Skeletal muscle satellite cell (primary cell): Measurements from ENCODE around the gene HSD17B11.
"Not testable (repeated sequence)": the region's sequence is repeated elsewhere in the genome, so short reads cannot be mapped to it uniquely, and the experiment has no call there.

Experiments used
- H3K27me3 ChIP-seq: 2 replicates; pipeline ENCODE4 v1.7.0; 2013; ENCODE audit warnings: low read length; ENCODE audit not compliant: control insufficient read depth, insufficient read depth
- H3K36me3 ChIP-seq: 2 replicates; pipeline ENCODE4 v1.7.0; 2013; ENCODE audit warnings: mild to moderate bottlenecking, control low read depth, low read length; ENCODE audit not compliant: insufficient read depth
- H3K4me1 ChIP-seq: 2 replicates; pipeline ENCODE4 v1.7.0; 2013; ENCODE audit warnings: low read length; ENCODE audit not compliant: control insufficient read depth, insufficient read depth
- H3K4me2 ChIP-seq: 2 replicates; pipeline ENCODE4 v1.7.0; 2013; ENCODE audit warnings: mild to moderate bottlenecking, low read length
- H3K4me3 ChIP-seq: 2 replicates; pipeline ENCODE4 v1.7.0; 2013; ENCODE audit warnings: low read length
- H3K9ac ChIP-seq: 2 replicates; pipeline ENCODE4 v1.7.0; 2013; ENCODE audit warnings: mild to moderate bottlenecking, low read depth, low read length, moderate library complexity
- H3K9me3 ChIP-seq: replicated peaks from 2 replicates; pipeline ENCODE4 v1.7.0; 2013; ENCODE audit warnings: mild to moderate bottlenecking, control low read depth, low read length

Gene HSD17B11

GRCh38 chr4:87353592-87353991, 37.4 kb downstream of the HSD17B11 start:
- Histone ChIP-seq H3K36me3 (no peaks in the 10 kb centered on the region), H3K9me3 (no peaks in the 10 kb centered on the region), H3K9ac (no peak overlapping the region), H3K27me3 (no peaks in the 10 kb centered on the region), H3K4me3 (no peak overlapping the region), H3K4me1 (peaks cover 7% of the 10 kb centered on the region), H3K4me2 (no peak overlapping the region)

GRCh38 chr4:87345139-87345538, 45.8 kb downstream of the HSD17B11 start:
- Histone ChIP-seq H3K9me3 (no peaks in the 10 kb centered on the region), H3K4me1 (peaks cover 11% of the 10 kb centered on the region), H3K9ac (no peak overlapping the region), H3K27me3 (no peaks in the 10 kb centered on the region), H3K4me3 (no peak overlapping the region), H3K36me3 (peaks cover 8% of the 10 kb centered on the region), H3K4me2 (no peak overlapping the region)

GRCh38 chr4:87342872-87343271, 48.1 kb downstream of the HSD17B11 start:
- no peaks in the 10 kb centered on the region for H3K27me3 ChIP-seq
- H3K36me3 ChIP-seq = peaks cover 8% of the 10 kb centered on the region
- H3K4me3 ChIP-seq = no peak overlapping the region
- peaks cover 11% of the 10 kb centered on the region for H3K4me1 ChIP-seq
- H3K4me2 ChIP-seq = peak overlapping the region; percentile 76
- H3K9ac ChIP-seq = no peak overlapping the region
- H3K9me3 ChIP-seq = no peaks in the 10 kb centered on the region

- H3K36me3 ChIP-seq, H3K27me3 ChIP-seq, H3K9me3 ChIP-seq, H3K9ac ChIP-seq: not testable (repeated sequence)
- Histone ChIP-seq H3K4me2 (peak overlapping the region; percentile 76), H3K4me3 (peak overlapping the region; percentile 45), H3K4me1 (peaks cover 11% of the 10 kb centered on the region)
These were observed 48.9 kb downstream of the HSD17B11 start for GRCh38 chr4:87341954-87342635.

- H3K9me3 ChIP-seq = no peaks in the 10 kb centered on the region
- H3K4me2 ChIP-seq = no peak overlapping the region
- no peaks in the 10 kb centered on the region for H3K27me3 ChIP-seq
- peaks cover 11% of the 10 kb centered on the region for H3K4me1 ChIP-seq
- H3K9ac ChIP-seq = no peak overlapping the region
- H3K36me3 ChIP-seq = peaks cover 3% of the 10 kb centered on the region
- no peak overlapping the region for H3K4me3 ChIP-seq
These were observed 51.5 kb downstream of the HSD17B11 start for GRCh38 chr4:87339440-87339839.

GRCh38 chr4:87337361-87337760, 53.6 kb downstream of the HSD17B11 start:
- peaks cover 8% of the 10 kb centered on the region for H3K9me3 ChIP-seq
- H3K9ac ChIP-seq = no peak overlapping the region
- no peak overlapping the region for H3K4me2 ChIP-seq
- H3K27me3 ChIP-seq = no peaks in the 10 kb centered on the region
- no peak overlapping the region for H3K4me3 ChIP-seq
- peaks cover 6% of the 10 kb centered on the region for H3K4me1 ChIP-seq
- peaks cover 3% of the 10 kb centered on the region for H3K36me3 ChIP-seq

GRCh38 chr4:87333267-87333666, 57.7 kb downstream of the HSD17B11 start:
- no peak overlapping the region for H3K4me2 ChIP-seq
- H3K9me3 ChIP-seq = peaks cover 8% of the 10 kb centered on the region
- no peak overlapping the region for H3K9ac ChIP-seq
- H3K27me3 ChIP-seq = no peaks in the 10 kb centered on the region
- H3K4me3 ChIP-seq = no peak overlapping the region
- H3K36me3 ChIP-seq = peaks cover 3% of the 10 kb centered on the region
- no peaks in the 10 kb centered on the region for H3K4me1 ChIP-seq

- H3K27me3 ChIP-seq = no peaks in the 10 kb centered on the region
- no peak overlapping the region for H3K9ac ChIP-seq
- H3K4me2 ChIP-seq = no peak overlapping the region
- H3K36me3 ChIP-seq = no peaks in the 10 kb centered on the region
- no peaks in the 10 kb centered on the region for H3K4me1 ChIP-seq
- no peak overlapping the region for H3K4me3 ChIP-seq
- peaks cover 8% of the 10 kb centered on the region for H3K9me3 ChIP-seq
These were observed 60.2 kb downstream of the HSD17B11 start for GRCh38 chr4:87330761-87331160.

- Histone ChIP-seq H3K9me3 (no peaks in the 10 kb centered on the region), H3K27me3 (no peaks in the 10 kb centered on the region), H3K4me1 (no peaks in the 10 kb centered on the region), H3K36me3 (no peaks in the 10 kb centered on the region), H3K9ac (no peak overlapping the region), H3K4me2 (no peak overlapping the region), H3K4me3 (no peak overlapping the region)
These were observed 63.9 kb downstream of the HSD17B11 start for GRCh38 chr4:87327136-87327535.

- no peak overlapping the region for H3K4me2 ChIP-seq
- H3K4me1 ChIP-seq = no peaks in the 10 kb centered on the region
- H3K4me3 ChIP-seq = no peak overlapping the region
- no peak overlapping the region for H3K9ac ChIP-seq
- H3K27me3 ChIP-seq = no peaks in the 10 kb centered on the region
- H3K36me3 ChIP-seq = no peaks in the 10 kb centered on the region
- no peaks in the 10 kb centered on the region for H3K9me3 ChIP-seq
These were observed 64.5 kb downstream of the HSD17B11 start for GRCh38 chr4:87326460-87326859.

- Histone ChIP-seq H3K4me3 (no peak within 1 kb of the TSS), H3K4me1 (no peaks in the 10 kb centered on the region), H3K9me3 (no peaks in the 10 kb centered on the region), H3K4me2 (no peak within 1 kb of the TSS), H3K27me3 (no peaks in the 10 kb centered on the region), H3K9ac (no peak within 1 kb of the TSS), H3K36me3 (no peaks in the 10 kb centered on the region)
These were observed 68.2 kb downstream of the HSD17B11 start, which contains the start of gene HSD17B13 for GRCh38 chr4:87322754-87323153. Gene HSD17B13, minus strand, starts transcription at chr4:87322882. Its CDS starts 41 bp downstream, at chr4:87322841.

- Histone ChIP-seq H3K4me2 (no peak overlapping the region), H3K4me3 (no peak overlapping the region), H3K9ac (no peak overlapping the region), H3K4me1 (no peaks in the 10 kb centered on the region), H3K9me3 (no peaks in the 10 kb centered on the region), H3K36me3 (no peaks in the 10 kb centered on the region), H3K27me3 (no peaks in the 10 kb centered on the region)
These were observed 69.1 kb downstream of the HSD17B11 start for GRCh38 chr4:87321888-87322287.
